WTC11 (cell line): ENCODE measurements around the gene DHRS2.

Source experiments
- CTCF ChIP-seq: fragments of 200-600 bp; IDR thresholded peaks from 2 replicates; pipeline ENCODE4 v1.8.0; 2022; ENCODE audit warnings: antibody characterized with exemption
- OVOL2 ChIP-seq: fragments of 250-450 bp; sonication (Bioruptor Pico); IDR thresholded peaks from 2 replicates; pipeline ENCODE4 v1.9.0; 2021; ENCODE audit warnings: mild to moderate bottlenecking, borderline replicate concordance
- RORB ChIP-seq: fragments of 250-450 bp; sonication (Bioruptor Pico); IDR thresholded peaks from 2 replicates; pipeline ENCODE4 v1.9.0; 2021; ENCODE audit warnings: mild to moderate bottlenecking

- no peak for TF ChIP-seq CTCF
- TF ChIP-seq OVOL2 (CRISPR knock-in tag) = no peak
- TF ChIP-seq RORB (CRISPR knock-in tag) = no peak
Measured at GRCh38 chr14:23600806-23601205, 35.4 kb upstream of the DHRS2 start.
